ENCODE results near the gene TARS3.

- TF ChIP-seq CTCF (IDR thresholded peaks at IDR 0.05) (no peak), POLR2AphosphoS5 (IDR thresholded peaks at IDR 0.05; ENCODE audit: insufficient read depth in 1 of 2, low read depth in 1 of 2) (no peak), POLR2A (IDR thresholded peaks at IDR 0.05) (no peak)
Observed at GRCh38 chr15:101637038-101637437, 87.2 kb downstream of the TARS3 start.

Data from vagina (tissue), 2 donors.